IMR-90 (cell line): ENCODE data around the gene EIF4G2.
A peak's percentile ranks its signal among the peaks of the same experiment; 100 is the strongest.

Experiments used
- BHLHE40 ChIP-seq: fragments of 150-350 bp; IDR thresholded peaks from 2 replicates; pipeline ENCODE4 v1.6.1; 2016; ENCODE audit warnings: mild to moderate bottlenecking, low read depth, low read length
- CEBPB ChIP-seq: IDR thresholded peaks from 2 replicates; pipeline ENCODE4 v1.6.1; 2012; ENCODE audit warnings: low read depth, low read length, improper control_type of control experiment
- FOS ChIP-seq: fragments of 150-350 bp; IDR thresholded peaks from 2 replicates; pipeline ENCODE4 v1.6.1; 2016; ENCODE audit warnings: low read depth, low read length
- MAZ ChIP-seq: IDR thresholded peaks from 2 replicates; pipeline ENCODE4 v1.6.1; 2012; ENCODE audit warnings: low read depth, mild to moderate bottlenecking, low read length, improper control_type of control experiment, moderate library complexity, borderline replicate concordance
- POLR2A ChIP-seq: IDR thresholded peaks from 2 replicates; pipeline ENCODE4 v1.6.1; 2012; ENCODE audit warnings: mild to moderate bottlenecking, low read depth, low read length
- RAD21 ChIP-seq: IDR thresholded peaks from 2 replicates; pipeline ENCODE4 v1.6.1; 2012; ENCODE audit warnings: low read length, improper control_type of control experiment
- RCOR1 ChIP-seq: IDR thresholded peaks from 2 replicates; pipeline ENCODE4 v1.6.1; 2012; ENCODE audit warnings: mild to moderate bottlenecking, low read length, improper control_type of control experiment; ENCODE audit not compliant: insufficient replicate concordance
- RFX5 ChIP-seq: IDR thresholded peaks from 2 replicates; pipeline ENCODE4 v1.8.0; 2012; ENCODE audit warnings: low read depth, mild to moderate bottlenecking, low read length, moderate library complexity
- SMC3 ChIP-seq: fragments of 150-350 bp; IDR thresholded peaks from 2 replicates; pipeline ENCODE4 v1.6.1; 2016; ENCODE audit warnings: low read depth, mild to moderate bottlenecking, antibody characterized with exemption, low read length, moderate library complexity
- TF ChIP-seq, protein P1 (sequence below): conservative IDR thresholded peaks from 2 replicates; pipeline ENCODE4 v1.5.1; 2012; ENCODE audit warnings: mild to moderate bottlenecking, low read depth, low read length, improper control_type of control experiment
- TF ChIP-seq, protein P2 (sequence below): fragments of 150-350 bp; IDR thresholded peaks from 2 replicates; pipeline ENCODE4 v1.6.1; 2016; ENCODE audit warnings: low read depth, mild to moderate bottlenecking, low read length, moderate library complexity, borderline replicate concordance
- TF ChIP-seq, protein P3 (sequence below): fragments of 150-350 bp; IDR thresholded peaks from 2 replicates; pipeline ENCODE4 v1.6.1; 2017; ENCODE audit warnings: mild to moderate bottlenecking, antibody characterized with exemption, low read length, low read depth

DNA sequence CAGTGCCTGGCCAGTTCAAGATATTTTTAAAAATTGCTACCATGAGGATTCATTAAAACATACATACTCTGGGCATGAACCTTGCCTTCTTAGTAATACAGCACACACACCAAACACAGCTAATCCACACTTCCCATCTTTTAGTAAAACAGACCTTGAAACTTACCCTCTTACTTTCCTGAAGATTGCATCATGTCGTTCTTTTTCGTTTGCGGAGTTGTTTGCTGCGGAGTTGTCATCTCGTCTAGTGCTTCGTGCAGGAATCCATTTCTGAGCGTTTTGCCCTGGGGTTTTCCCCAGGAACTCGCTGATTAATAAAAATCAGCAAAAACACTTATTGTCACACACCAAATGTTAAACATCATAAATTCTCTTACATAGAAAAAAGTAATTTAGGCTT lies 3.0 kb downstream of the EIF4G2 start:
- TF ChIP-seq FOS (no peak), BHLHE40 (no peak), POLR2A (no peak), CEBPB (peak; percentile 71), MAZ (no peak), RFX5 (no peak), RCOR1 (no peak), RAD21 (no peak), SMC3 (no peak)
- TF ChIP-seq, protein P1, sequence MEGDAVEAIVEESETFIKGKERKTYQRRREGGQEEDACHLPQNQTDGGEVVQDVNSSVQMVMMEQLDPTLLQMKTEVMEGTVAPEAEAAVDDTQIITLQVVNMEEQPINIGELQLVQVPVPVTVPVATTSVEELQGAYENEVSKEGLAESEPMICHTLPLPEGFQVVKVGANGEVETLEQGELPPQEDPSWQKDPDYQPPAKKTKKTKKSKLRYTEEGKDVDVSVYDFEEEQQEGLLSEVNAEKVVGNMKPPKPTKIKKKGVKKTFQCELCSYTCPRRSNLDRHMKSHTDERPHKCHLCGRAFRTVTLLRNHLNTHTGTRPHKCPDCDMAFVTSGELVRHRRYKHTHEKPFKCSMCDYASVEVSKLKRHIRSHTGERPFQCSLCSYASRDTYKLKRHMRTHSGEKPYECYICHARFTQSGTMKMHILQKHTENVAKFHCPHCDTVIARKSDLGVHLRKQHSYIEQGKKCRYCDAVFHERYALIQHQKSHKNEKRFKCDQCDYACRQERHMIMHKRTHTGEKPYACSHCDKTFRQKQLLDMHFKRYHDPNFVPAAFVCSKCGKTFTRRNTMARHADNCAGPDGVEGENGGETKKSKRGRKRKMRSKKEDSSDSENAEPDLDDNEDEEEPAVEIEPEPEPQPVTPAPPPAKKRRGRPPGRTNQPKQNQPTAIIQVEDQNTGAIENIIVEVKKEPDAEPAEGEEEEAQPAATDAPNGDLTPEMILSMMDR: no peak
- TF ChIP-seq, protein P2, sequence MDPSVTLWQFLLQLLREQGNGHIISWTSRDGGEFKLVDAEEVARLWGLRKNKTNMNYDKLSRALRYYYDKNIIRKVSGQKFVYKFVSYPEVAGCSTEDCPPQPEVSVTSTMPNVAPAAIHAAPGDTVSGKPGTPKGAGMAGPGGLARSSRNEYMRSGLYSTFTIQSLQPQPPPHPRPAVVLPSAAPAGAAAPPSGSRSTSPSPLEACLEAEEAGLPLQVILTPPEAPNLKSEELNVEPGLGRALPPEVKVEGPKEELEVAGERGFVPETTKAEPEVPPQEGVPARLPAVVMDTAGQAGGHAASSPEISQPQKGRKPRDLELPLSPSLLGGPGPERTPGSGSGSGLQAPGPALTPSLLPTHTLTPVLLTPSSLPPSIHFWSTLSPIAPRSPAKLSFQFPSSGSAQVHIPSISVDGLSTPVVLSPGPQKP: no peak
- TF ChIP-seq, protein P3, sequence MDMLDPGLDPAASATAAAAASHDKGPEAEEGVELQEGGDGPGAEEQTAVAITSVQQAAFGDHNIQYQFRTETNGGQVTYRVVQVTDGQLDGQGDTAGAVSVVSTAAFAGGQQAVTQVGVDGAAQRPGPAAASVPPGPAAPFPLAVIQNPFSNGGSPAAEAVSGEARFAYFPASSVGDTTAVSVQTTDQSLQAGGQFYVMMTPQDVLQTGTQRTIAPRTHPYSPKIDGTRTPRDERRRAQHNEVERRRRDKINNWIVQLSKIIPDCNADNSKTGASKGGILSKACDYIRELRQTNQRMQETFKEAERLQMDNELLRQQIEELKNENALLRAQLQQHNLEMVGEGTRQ: no peak
